Heart left ventricle (tissue), 13 donors: ENCODE results near the gene TCHP.

Source experiments
- POLR2A ChIP-seq, 2 donors: fragments of 450-650 bp; IDR thresholded peaks; one replicate each; pipeline ENCODE4 v1.6.1; 2017; ENCODE audit warnings: antibody characterized with exemption in 2 of 2, mild to moderate bottlenecking in 2 of 2, moderate library complexity in 2 of 2
- TF ChIP-seq, protein P1 (sequence below), 12 donors: fragments of 200-600 bp; sonication (generic) in 4 of 12; IDR thresholded peaks; one replicate each; pipeline versions ENCODE4 v1.5.0 to v1.8.0; 2018 to 2022; ENCODE audit warnings: antibody characterized with exemption in 12 of 12, mild to moderate bottlenecking in 5 of 12
- donor health status: ischemic (EF 13 %, LVEDD 7.1; RV severe dilation, severe dysfunction).
- donor health status: DM: no; HTN: yes; CAD: no.
- donor health status: DM: no; HTN: no; CAD: no.
- donor health status: ischemic (EF 25% LVEDD 6.9; RV normal size, moderate dysfunction).
- donor health status: ischemic (EF 25% LVEDD 5.7; RV mildly dilated, moderate dysfunction).
- donor health status: ischemic (EF 35%, LVEDD 5.7; RV mildly dilated, moderate dysfunction).
- donor health status: nonischemic (EF 11% LVEDD 7.7; RV severe dilation, severe dysfunction).
- donor health status: DM: yes; HTN: yes; CAD: no.
- donor health status: PGD.
- donor health status: ischemic (EF 29% LVEDD 5.4; RV normal size, mild dysfunction).
- donor health status: nonischemic (EF 23%, LVEDD 6.1; RV moderate dilation, normal function).

GRCh38 chr12:109946913-109947312 lies 46.8 kb downstream of the TCHP start:
- TF ChIP-seq, protein P1, sequence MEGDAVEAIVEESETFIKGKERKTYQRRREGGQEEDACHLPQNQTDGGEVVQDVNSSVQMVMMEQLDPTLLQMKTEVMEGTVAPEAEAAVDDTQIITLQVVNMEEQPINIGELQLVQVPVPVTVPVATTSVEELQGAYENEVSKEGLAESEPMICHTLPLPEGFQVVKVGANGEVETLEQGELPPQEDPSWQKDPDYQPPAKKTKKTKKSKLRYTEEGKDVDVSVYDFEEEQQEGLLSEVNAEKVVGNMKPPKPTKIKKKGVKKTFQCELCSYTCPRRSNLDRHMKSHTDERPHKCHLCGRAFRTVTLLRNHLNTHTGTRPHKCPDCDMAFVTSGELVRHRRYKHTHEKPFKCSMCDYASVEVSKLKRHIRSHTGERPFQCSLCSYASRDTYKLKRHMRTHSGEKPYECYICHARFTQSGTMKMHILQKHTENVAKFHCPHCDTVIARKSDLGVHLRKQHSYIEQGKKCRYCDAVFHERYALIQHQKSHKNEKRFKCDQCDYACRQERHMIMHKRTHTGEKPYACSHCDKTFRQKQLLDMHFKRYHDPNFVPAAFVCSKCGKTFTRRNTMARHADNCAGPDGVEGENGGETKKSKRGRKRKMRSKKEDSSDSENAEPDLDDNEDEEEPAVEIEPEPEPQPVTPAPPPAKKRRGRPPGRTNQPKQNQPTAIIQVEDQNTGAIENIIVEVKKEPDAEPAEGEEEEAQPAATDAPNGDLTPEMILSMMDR (IDR thresholded peaks at IDR 0.05), result no peak
- no peak for TF ChIP-seq POLR2A (IDR thresholded peaks at IDR 0.05)
